Brain pericyte (primary cell): ENCODE results near the gene NPBWR2.

Experiments used
- DNase-seq: peaks from one replicate; pipeline ENCODE4 v3.0.0-alpha.2; 2012; ENCODE audit warnings: low read depth, low spot score

The NPBWR2 gene

GRCh38 chr20:64106981-64107735 is at the start of gene NPBWR2:
Gene NPBWR2 (minus strand): TSS chr20:64107565. CDS start chr20:64106831, 734 bp downstream.
- DNase-seq, result no peak

- no peak for DNase-seq
Measured at GRCh38 chr20:64156136-64156885, 48.9 kb upstream of the NPBWR2 start.

GRCh38 chr20:64155258-64156135 is 48.1 kb upstream of the NPBWR2 start:
- no peak for DNase-seq

- no peak for DNase-seq
Measured at GRCh38 chr20:64154590-64155257, 47.4 kb upstream of the NPBWR2 start.

DNA sequence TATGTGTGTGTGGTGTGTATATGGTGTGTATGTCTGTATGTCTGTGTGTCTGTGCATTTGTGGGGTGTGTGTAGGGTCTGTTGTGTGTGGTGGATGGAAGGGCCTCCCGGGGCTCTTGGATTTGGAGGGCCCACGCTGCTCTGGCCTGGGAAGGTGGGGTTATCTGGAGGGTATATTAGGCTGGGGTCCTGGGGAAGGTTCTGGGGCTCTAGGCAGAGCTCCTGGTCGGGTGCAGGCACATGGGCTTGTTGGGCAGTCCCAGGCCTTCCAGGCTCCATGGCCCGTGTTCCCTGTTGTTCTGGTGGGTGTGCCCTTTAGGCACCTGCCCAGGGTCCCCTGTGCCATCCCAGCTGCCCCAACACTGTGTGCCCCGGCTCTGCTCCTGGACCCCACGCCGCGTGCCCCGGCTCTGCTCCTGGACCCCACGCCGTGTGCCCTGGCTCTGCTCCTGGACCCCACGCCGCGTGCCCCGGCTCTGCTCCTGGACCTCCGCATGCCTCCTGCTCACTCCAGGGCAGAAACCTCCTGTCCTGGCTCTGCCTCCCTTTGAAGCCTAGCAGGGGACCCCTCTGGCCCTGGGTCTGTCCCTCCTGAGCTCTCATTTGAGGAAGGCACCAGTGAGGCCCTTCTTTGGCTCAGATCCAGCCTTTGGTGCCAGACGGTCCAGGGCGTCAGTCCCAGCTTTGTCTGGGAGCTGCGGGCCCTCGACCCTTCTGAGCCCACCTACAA is 46.7 kb upstream of the NPBWR2 start:
- DNase-seq, result no peak

DNA sequence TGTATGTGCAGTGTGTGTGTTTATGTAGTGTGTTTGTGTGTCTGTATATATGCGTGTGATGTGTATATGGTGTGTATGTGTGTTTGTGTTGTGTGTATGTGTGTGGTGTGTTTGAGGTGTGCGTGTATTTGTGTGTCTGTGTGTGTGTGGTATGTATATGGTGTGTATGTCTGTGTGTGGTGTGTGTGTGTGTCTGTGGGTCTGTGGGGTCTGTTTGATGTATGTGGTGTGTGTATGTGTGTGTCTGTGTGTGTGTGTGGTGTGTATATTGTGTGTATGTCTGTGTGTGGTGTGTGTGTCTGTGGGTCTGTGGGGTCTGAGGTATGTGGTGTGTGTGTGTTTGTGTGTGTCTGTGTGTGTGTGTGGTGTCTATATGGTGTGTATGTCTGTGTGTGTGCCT is 46.0 kb upstream of the NPBWR2 start:
- no peak for DNase-seq

- no peak for DNase-seq
Measured at GRCh38 chr20:64152906-64153305, 45.5 kb upstream of the NPBWR2 start.

- no peak for DNase-seq
Measured at GRCh38 chr20:64151633-64152530, 44.5 kb upstream of the NPBWR2 start.

- no peak for DNase-seq
Measured at GRCh38 chr20:64150756-64151632, 43.6 kb upstream of the NPBWR2 start.

DNA sequence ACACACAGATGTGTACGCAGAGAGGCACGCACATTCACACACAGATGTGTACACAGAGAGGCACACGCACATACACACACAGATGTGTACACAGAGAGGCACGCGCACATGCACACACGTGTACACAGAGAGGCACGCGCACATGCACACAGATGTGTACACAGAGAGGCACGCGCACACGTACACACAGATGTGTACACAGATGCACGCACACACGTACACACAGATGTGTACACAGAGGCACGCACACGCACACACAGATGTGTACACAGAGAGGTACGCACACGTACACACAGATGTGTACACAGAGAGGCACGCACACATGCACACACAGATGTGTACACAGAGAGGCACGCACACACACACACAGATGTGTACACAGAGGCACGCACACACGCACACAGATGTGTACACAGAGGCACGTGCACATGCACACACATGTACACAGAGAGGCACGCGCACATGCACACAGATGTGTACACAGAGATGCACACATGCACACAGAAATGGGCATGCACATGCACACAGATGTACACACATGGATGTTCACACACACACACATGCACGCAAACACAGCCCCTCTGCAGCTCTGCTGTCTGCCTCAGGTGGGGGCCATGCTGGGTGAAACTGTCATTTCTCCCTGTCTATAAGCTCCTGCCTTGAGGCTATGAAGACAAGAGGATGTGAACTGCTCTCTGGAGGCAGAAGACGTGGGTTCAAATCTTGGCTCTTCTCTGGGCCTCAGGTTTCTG is 42.6 kb upstream of the NPBWR2 start:
- DNase-seq, result no peak

GRCh38 chr20:64149141-64149540 is 41.8 kb upstream of the NPBWR2 start:
- DNase-seq, result no peak

DNA sequence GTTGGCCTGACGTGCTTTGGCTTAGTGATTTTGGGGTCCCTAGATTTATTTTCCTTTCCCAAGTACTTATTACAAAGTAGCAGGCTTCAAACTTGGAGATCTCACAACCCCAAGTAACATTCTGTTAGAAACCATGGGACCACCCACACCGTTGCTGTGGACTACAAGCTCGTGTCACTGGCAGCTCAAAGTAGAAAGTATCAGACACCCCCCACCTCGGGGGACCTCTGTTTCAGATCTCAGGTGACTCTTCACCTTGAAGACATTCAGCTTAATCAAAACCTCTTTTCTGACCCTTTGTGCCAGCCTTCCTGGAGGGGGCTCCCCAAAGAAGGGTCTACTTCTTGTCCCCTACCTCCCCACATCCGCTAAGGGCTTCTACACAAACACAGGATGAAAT is 41.2 kb upstream of the NPBWR2 start:
- DNase-seq, result no peak

- no peak for DNase-seq
Measured at GRCh38 chr20:64146936-64147477, 39.6 kb upstream of the NPBWR2 start.

DNA sequence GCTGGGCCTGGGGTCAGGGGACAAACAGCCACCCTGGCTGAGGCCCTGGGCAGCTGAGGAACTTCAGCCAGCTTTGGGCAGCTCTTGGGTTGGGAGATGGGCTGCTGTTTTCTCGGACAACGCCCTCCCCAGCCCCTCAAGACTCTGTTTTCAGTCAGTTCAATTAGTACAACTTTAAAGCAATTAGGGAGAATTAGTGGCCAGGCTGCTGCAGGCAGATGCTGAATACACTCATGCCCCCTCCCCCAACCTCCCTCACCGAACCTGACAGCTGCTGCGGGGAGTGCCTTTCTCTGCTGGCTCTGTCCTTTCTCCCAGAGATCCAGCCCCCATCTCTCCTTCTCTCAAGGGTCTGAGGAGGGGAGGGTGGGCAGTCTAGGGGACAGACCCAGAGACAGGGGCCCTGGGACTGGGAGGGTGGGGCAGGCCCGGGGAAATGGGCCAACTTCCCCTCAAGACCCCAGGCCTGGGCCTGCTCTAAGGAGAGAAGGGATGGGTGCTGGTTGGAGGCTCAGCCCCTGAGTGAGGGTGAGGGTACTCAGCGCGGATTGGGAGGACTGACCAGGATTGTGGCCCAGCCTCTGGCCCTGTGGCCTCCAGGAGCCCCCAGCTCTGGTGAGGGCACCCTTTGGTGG is 39.1 kb upstream of the NPBWR2 start:
- no peak for DNase-seq

DNA sequence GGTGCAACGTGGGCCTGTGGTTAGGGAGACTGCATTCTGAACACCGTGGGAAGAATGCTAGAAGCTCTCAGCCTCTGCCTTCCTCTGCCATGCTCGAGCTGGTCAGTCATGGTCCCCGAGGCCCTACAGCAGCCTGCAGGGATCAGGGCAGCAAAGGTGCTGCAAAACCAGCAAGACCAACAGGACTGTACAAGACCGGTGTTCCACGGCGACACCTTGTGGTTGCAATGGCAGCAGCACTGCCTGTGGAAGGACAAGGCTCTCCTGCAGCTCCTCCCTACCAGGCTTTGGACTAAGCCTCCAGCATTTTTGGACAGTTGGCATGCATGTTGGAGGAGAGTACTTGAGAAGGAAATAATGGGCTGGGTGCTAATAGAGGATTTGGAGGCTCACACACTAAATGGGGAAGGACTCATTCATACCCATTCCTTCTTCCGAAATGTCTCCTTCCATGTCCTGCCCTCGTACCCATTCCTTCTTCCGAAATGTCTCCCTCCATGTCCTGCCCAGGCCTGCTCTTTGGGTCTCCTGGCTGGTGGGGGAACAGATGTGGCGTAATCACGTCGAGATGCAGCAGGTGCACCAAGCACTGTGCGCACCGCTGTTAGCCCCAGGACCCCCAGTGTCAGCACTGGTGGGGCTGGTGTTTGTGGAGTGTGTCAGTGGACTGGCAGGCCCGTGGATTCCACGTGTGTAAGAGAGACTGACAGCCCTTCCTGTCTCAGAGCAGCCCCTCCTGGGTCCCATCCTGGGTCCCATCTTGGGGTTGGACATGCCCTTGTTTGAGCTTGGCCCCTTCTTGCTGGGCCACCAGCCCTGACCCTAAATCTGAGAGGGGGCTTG is 38.3 kb upstream of the NPBWR2 start:
- DNase-seq, result no peak

DNA sequence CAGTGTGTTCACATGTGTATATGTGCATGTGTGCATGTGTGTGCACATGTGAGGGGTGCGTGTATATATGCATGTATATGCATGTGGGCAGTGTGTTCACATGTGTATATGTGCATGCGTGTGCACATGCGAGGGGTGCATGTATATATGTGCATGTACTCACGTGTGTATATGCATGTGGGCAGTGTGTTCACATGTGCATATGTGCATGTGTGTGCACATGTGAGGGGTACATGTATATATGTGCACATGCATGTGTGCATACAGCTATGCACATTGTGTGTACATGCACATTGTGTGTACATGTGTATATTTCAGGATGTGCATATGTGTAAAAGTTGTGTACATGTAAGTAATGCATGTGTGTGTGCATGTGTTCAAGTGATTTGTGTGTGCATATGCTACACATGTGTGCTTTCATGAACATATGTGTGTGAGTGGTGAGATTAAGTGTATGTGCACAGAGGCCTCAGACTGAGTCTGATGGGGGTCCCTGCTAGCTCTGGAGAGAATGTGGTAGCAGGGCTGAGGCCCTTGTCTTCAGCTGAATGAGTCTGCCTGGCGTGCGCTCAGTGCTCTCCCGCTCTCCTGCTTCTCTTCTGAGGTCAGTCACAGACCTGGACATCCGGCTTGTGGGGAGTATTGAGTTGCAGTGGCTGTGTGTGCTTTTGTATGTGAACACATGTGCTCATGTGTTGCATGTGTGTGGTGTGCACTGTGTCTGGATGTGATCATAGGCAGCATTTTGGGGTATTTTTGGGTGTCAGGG is 37.0 kb upstream of the NPBWR2 start:
- no peak for DNase-seq
